ENCODE data around the gene CCDC182.

Gene CCDC182

GRCh38 chr17:57745242-57745641 is at the start of gene CCDC182:
CCDC182 (minus strand) TSS chr17:57745299; CDS start chr17:57745272, 27 bp downstream.
- H3K4me3 ChIP-seq (ENCODE audit: low read depth, low read length) = no peak within 1 kb of the TSS

DNA sequence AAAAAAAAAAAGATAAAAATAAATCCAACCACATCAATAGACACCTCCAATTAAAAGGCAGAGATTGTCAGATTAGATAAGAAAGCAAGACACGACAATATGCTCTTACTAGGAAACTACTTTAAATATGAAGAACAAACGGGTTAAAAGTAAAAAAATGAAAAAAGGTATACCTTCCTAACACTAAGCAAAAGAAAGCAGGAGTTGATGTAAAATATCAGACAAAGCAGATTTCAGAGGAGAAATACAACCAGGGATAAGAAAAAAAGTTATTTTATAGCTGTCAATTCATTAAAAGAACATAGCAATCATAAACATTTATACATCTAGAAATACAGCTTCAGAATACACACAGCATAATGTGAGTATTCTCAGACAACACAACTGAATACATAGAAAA is 49.7 kb upstream of the CCDC182 start:
- no peak overlapping the region for H3K4me3 ChIP-seq (ENCODE audit: low read depth, low read length)

DNA sequence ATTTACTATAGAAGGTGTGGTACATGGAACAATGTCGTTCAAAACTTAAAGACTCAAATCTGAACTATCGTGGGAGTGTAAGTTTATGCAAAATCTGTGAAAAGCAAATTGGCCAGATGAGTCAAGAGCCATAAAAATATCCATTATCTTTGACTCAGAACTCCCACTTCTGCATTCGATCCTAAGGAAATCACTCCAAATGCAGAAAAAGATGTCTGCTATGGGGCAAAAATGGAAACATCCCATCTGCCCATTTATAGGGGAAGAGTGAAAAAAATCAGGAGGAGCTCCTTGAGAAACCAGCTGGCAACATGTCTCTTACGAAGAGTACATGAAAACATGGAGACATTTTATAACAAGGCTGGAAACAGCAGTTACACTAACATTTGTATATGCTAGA is 43.6 kb upstream of the CCDC182 start:
- no peak overlapping the region for H3K4me3 ChIP-seq (ENCODE audit: low read depth, low read length)

DNA sequence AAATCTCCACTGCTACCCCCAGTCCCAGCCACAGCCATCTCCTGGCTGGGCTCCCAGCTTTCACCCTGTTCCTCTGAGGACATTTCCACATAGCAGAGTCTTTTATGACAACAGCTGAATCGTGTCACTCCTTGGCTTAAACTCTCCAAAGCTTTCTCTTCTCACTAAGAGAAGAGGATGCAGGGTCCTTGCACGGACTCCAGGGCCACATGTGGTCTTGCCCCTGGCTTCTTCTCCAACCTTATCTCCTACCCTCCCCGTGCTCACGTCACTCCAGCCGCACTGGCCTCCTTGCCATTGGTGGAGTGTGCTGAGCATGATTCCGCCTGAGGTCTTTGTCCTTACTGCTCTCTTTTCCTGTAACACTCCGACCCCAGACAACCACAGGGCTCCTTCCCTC is 39.9 kb upstream of the CCDC182 start:
- H3K4me3 ChIP-seq (ENCODE audit: low read depth, low read length) = no peak overlapping the region

DNA sequence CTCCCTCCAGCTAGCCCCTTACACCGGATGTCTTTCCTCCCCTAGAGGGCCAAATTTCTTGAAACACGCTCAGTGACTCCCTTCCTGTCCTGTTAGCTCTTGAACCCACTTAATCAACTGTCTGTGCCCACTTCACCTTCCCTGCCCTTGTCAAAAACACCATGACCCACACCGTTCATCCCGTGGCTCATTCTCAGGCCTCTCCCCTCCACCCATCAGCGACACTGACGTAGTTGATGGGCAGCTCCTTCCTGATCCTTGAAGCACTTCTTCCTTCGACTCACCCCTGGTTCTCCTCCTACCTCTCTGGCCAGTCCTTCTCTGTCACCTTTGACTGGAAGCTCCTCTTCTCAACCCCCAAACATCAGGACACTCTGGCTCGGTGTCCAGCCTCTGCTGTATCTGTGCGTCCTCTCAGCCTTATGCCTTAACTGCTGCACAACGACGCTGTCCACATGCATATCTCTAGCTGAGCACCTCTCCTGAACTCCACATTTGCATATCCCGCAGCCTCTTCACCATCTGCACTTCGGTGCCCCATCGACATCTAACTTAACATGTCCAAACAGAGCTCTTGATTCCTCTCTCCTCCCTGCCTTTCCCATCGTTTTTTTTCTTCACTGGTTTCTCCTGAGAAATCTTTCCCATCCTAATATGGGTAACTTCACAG is 39.3 kb upstream of the CCDC182 start:
- H3K4me3 ChIP-seq (ENCODE audit: low read depth, low read length) = no peak overlapping the region

- no peak overlapping the region for H3K4me3 ChIP-seq (ENCODE audit: low read depth, low read length)
Measured at GRCh38 chr17:57783338-57783742, 38.2 kb upstream of the CCDC182 start.

- H3K4me3 ChIP-seq (ENCODE audit: low read depth, low read length) = no peak overlapping the region
Measured at GRCh38 chr17:57782647-57783337, 37.7 kb upstream of the CCDC182 start.

DNA sequence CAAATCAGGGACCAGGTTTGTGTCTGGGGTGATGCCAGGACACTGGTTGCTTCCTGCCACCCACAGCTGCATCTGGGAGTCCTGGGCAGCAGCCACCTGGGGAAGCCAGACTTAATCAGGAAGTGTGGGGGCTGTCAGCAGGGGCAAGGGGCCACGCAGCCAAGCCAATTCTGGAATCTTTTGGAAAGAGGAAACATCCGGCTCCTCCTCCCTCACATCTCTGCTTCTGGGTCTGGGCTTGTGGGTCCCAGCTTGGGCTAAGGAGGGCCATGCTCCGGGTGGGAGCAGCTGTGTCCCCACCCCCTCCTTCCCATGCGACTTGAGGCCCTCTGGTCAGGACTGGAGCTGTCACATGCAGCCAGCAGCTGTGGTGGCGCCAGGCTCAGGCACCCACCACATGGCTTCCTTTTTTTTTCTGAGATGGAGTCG is 37.0 kb upstream of the CCDC182 start:
- H3K4me3 ChIP-seq (ENCODE audit: low read depth, low read length) = no peak overlapping the region

DNA sequence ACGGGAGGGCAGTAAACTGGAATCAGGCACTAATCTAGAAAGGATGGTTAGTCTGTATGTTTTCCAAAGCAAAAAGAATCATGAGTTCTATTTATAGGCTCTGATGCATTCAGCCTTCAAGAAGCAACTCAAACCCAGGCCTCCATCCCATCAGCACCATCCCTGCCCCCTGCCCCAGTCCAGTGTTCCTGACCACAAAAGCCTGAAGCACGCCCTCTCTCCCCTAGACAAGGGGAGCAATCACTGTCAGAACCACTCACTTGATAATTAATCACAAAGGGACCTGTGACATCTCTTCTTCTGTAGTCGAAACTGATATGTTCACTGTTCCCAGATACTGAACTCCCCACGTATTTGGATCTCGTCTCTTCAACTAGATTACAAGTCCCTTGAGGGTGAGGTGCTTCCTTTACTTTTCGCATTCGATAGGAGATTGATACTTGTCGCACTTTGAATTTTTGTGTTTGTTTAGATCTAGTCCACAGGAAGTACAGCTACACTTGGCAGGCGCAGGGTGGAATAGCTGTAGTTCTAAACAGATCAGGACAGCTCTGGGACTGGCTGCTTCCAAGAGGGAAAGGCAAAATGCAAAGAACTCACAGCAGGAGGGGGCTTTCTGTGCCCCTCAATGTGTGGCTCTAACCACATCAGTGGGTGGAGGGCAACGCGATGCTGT is 36.4 kb upstream of the CCDC182 start:
- no peak overlapping the region for H3K4me3 ChIP-seq (ENCODE audit: low read depth, low read length)

DNA sequence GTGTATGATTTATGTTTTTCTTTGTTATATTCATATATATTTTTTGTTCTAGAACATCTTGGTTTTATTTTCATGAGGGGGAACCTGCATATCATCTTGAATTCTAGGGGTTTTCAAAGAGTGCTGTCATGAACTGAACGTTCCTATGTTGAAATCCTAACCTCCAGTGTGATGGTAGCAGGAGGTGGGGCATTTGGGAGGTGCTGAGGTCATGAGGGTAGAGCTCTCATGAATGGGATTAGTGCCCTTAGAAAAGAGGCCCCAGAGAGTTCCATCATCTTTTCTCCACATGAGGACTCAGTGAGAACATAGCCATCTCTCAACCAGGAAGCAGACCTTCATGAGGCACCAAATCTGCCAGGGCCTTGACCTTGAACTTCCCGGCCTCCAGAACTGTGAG is 34.6 kb upstream of the CCDC182 start:
- H3K4me3 ChIP-seq (ENCODE audit: low read depth, low read length) = no peak overlapping the region

- no peak overlapping the region for H3K4me3 ChIP-seq (ENCODE audit: low read depth, low read length)
Measured at GRCh38 chr17:57778306-57778705, 33.2 kb upstream of the CCDC182 start.

- H3K4me3 ChIP-seq (ENCODE audit: low read depth, low read length) = no peak overlapping the region
Measured at GRCh38 chr17:57776366-57776765, 31.3 kb upstream of the CCDC182 start.

DNA sequence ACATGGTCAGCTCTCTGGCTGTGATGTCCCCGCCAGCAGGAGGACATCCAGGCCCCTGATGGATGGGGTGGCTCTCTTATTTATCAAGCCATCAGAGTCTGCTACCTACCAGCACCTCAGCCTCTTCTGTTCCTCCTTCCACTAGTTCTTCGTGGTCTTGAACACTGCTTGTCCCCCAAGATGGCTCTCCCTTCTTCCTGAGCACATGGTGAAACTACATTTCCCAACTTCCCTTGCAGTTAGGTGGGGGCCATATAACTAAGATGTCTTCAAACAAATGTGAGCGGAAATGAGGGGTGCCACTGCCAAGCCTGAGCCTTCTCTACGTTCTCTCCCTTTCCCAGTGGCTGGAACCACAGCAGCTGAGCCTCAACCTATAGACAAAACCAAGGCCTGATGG is 29.8 kb upstream of the CCDC182 start:
- no peak overlapping the region for H3K4me3 ChIP-seq (ENCODE audit: low read depth, low read length)

- H3K4me3 ChIP-seq (ENCODE audit: low read depth, low read length) = no peak overlapping the region
Measured at GRCh38 chr17:57773557-57773956, 28.5 kb upstream of the CCDC182 start.

GRCh38 chr17:57772774-57773173 is 27.7 kb upstream of the CCDC182 start:
- H3K4me3 ChIP-seq (ENCODE audit: low read depth, low read length) = no peak overlapping the region

- H3K4me3 ChIP-seq (ENCODE audit: low read depth, low read length) = no peak overlapping the region
Measured at GRCh38 chr17:57767561-57767960, 22.5 kb upstream of the CCDC182 start.

- H3K4me3 ChIP-seq (ENCODE audit: low read depth, low read length) = no peak overlapping the region
Measured at GRCh38 chr17:57766318-57766943, 21.3 kb upstream of the CCDC182 start.

DNA sequence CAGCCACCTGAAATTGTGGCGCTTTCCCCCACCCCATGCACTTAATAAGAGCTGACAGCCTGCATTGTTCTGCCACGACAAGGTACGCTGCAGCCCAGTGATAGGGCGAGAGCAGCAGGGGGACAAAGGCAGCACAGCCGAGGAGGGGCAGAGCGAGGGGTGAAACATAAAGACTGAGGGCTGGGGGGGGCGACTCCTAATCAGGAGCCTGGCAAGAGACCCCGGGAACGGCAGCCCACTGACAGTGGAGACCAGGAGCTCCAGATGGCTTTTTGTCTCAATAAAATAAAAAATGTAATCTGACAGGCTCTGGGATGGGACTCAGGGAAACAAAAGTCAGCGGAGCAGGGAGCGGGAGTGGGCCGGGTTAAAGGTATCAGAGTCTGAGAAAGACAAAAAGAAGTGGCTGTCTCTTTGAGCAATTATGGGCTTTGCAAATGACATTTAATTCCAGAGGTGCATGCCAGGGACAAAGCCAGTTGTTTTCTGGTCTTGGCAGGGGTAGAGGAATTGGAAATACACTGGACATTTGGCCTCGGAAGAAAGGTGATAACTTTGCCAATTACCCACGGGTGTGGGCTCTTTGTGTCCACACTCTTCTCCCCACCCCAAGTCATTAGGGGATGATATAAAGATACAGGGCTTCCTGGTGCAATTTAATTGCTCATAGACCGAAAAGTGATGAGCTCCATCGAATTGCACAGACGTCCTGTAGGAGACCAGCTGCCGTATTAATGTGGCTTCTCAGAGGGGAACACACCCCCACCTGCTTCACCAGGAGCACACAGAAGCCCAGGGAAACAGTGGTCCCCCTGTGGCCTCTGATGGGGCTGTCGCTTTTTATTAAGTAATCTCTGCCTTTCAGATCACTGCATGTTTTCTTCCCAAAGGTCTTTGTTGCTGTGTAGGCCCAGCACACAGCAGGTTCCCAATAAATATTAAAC is 17.6 kb upstream of the CCDC182 start:
- no peak overlapping the region for H3K4me3 ChIP-seq (ENCODE audit: low read depth, low read length)

- no peak overlapping the region for H3K4me3 ChIP-seq (ENCODE audit: low read depth, low read length)
Measured at GRCh38 chr17:57761887-57762286, 16.8 kb upstream of the CCDC182 start.

GRCh38 chr17:57760046-57760445 is 14.9 kb upstream of the CCDC182 start:
- no peak overlapping the region for H3K4me3 ChIP-seq (ENCODE audit: low read depth, low read length)

DNA sequence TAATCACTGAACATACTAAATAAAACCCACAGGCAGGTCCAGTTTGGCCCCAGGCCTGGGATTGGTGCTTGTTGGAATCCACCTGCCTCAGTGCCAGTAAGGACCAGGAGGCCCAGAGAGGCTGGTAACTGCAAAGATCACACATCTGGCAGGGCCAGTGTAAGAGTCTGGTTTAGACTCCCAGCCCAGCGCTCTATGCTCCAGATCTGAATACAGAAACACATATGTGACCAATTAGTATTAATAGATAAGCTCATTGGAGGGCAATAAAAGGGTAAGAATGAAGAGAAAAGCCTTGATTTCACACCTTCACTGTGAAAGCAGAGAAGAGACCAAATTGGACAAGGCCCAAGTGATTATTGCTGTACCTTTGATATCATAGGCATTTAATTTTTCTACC is 13.6 kb upstream of the CCDC182 start:
- no peak overlapping the region for H3K4me3 ChIP-seq (ENCODE audit: low read depth, low read length)

Measured in iPS-11a (cell line).